ENCODE results near the gene MARCHF5. TPM values are rescaled to one million over a fixed set of nuclear protein-coding genes. Genes with fewer than 3 reads are reported as not detected.

The MARCHF5 gene, protein sequence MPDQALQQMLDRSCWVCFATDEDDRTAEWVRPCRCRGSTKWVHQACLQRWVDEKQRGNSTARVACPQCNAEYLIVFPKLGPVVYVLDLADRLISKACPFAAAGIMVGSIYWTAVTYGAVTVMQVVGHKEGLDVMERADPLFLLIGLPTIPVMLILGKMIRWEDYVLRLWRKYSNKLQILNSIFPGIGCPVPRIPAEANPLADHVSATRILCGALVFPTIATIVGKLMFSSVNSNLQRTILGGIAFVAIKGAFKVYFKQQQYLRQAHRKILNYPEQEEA
- total RNA-seq (10 to 100 TPM; 12.0 to 61.9 (median 21.6) TPM), polyA plus RNA-seq (10 to 100 TPM; 10.0 to 47.5 (median 10.5) TPM)
- long read RNA-seq, donor 1, transcript MARCH5-201 (6 exons, 3,926 nt), result major isoform, 18 of 30 reads
- long read RNA-seq, donor 1, partial matches to known transcripts, result 12 of 30 reads
- long read RNA-seq, donor 1, other reads (novel, unspliced or antisense), result 0 of 30 reads
- long read RNA-seq, donor 2, transcript MARCH5-201 (6 exons, 3,926 nt), result major isoform, 13 of 22 reads
- long read RNA-seq, donor 2, partial matches to known transcripts, result 7 of 22 reads
- long read RNA-seq, donor 2, other reads (novel, unspliced or antisense), result 0 of 22 reads
- long read RNA-seq, donor 3, transcript MARCH5-201 (6 exons, 3,926 nt), result major isoform, 15 of 15 reads
- long read RNA-seq, donor 3, partial matches to known transcripts, result 0 of 15 reads
- long read RNA-seq, donor 3, other reads (novel, unspliced or antisense), result 0 of 15 reads
- long read RNA-seq, donor 4, transcript MARCH5-201 (6 exons, 3,926 nt), result major isoform, 41 of 45 reads
- long read RNA-seq, donor 4, partial matches to known transcripts, result 1 of 45 reads
- long read RNA-seq, donor 4, other reads (novel, unspliced or antisense), result 3 of 45 reads
- long read RNA-seq, donor 5, transcript MARCH5-201 (6 exons, 3,926 nt), result major isoform, 115 of 137 reads
- long read RNA-seq, donor 5, partial matches to known transcripts, result 6 of 137 reads
- long read RNA-seq, donor 5, other reads (novel, unspliced or antisense), result 16 of 137 reads
- long read RNA-seq, donor 6, transcript MARCH5-201 (6 exons, 3,926 nt), result major isoform, 17 of 24 reads
- long read RNA-seq, donor 6, partial matches to known transcripts, result 2 of 24 reads
- long read RNA-seq, donor 6, other reads (novel, unspliced or antisense), result 5 of 24 reads
- long read RNA-seq, donor 7, transcript MARCH5-201 (6 exons, 3,926 nt), result major isoform, 6 of 11 reads
- long read RNA-seq, donor 7, partial matches to known transcripts, result 5 of 11 reads
- long read RNA-seq, donor 7, other reads (novel, unspliced or antisense), result 0 of 11 reads
- long read RNA-seq, donor 8, transcript MARCH5-201 (6 exons, 3,926 nt), result major isoform, 23 of 61 reads
- long read RNA-seq, donor 8, partial matches to known transcripts, result 35 of 61 reads
- long read RNA-seq, donor 8, other reads (novel, unspliced or antisense), result 0 of 61 reads
- long read RNA-seq, donor 9, transcript MARCH5-201 (6 exons, 3,926 nt), result major isoform, 14 of 20 reads
- long read RNA-seq, donor 9, partial matches to known transcripts, result 5 of 20 reads
- long read RNA-seq, donor 9, other reads (novel, unspliced or antisense), result 0 of 20 reads
- long read RNA-seq, donor 10, transcript MARCH5-201 (6 exons, 3,926 nt), result major isoform, 5 of 19 reads
- long read RNA-seq, donor 10, partial matches to known transcripts, result 13 of 19 reads
- long read RNA-seq, donor 10, other reads (novel, unspliced or antisense), result 0 of 19 reads

DNA sequence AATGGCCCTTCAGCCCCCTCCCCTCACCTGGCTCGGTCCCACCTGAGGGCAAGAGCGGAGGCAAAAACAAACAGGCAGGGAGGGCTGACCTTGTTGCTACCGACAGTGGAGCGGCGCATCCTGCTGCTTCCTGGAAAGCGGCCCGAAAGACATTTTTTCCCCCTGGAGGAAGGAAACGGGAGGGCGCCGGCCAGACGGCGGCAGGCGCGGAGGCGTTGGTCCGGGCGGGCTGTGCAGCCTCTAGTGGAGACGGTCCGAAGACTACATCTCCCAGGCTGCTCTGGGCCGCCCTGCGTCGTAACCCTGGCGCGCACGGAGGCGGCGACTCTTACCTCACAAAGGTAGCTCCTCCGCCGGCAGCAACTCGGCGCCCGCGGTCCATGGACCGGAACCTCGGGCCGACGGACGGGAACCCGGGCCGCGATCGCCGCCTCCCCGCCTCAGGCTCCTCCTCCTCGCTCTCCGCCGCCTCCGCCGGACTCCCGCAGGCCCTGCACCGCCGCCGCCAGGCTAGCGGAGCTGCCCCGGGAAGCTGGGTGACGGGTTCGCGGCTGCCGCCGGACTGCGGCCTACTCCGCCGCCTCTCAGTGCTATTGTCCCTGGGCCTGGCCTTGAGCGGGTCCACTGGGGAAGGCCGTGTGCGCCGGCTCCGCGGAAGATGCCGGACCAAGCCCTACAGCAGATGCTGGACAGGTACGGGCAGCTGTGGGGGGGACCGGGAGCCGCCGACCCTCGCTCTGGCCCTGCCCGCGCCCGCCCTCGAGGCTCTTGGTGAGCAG lies at the start of gene MARCHF5, which contains the start of gene CPEB3:
Gene MARCHF5, plus strand, starts transcription at position 331 of the 779 bp plus-strand sequence. Its CDS starts 328 bp downstream, at position 659.
Gene CPEB3, minus strand, starts transcription at position 242 of the 779 bp plus-strand sequence. CDS start 50,728 bp downstream, outside the sequence.
- peak within 1 kb of the TSS; percentile 94 to 99 (median 97) for H3K27ac ChIP-seq
- H3K9me3 ChIP-seq (replicated peaks in 1 of 3), result no peaks in the 10 kb centered on the region
- H3K36me3 ChIP-seq (replicated peaks in 1 of 2), result peaks cover 0 to 13% of the 10 kb centered on the region in 2 donors
- DNase-seq, result peak; percentile 96 to 99 (median 98)
- H3K4me3 ChIP-seq, result peak within 1 kb of the TSS; percentile 78 to 93 (median 85)
- H3K4me1 ChIP-seq (replicated peaks in 1 of 2), result peaks cover 9 to 19% of the 10 kb centered on the region in 2 donors
- 0 to 1% (median 0%) methylated on average over 1 to 79 of the region's 79 CpGs for WGBS, 4 donors
- intact Hi-C loops (cut with DNase I), result loop anchor here (5.0 to 10.0 kb wide), 3 partner anchors 49 to 206 kb away; no protein-coding TSS in a partner anchor
- H3K27me3 ChIP-seq, result no peaks in the 10 kb centered on the region
- peak; percentile 85 to 97 for TF ChIP-seq POLR2A (IDR thresholded peaks at IDR 0.05)
- TF ChIP-seq, protein P1, sequence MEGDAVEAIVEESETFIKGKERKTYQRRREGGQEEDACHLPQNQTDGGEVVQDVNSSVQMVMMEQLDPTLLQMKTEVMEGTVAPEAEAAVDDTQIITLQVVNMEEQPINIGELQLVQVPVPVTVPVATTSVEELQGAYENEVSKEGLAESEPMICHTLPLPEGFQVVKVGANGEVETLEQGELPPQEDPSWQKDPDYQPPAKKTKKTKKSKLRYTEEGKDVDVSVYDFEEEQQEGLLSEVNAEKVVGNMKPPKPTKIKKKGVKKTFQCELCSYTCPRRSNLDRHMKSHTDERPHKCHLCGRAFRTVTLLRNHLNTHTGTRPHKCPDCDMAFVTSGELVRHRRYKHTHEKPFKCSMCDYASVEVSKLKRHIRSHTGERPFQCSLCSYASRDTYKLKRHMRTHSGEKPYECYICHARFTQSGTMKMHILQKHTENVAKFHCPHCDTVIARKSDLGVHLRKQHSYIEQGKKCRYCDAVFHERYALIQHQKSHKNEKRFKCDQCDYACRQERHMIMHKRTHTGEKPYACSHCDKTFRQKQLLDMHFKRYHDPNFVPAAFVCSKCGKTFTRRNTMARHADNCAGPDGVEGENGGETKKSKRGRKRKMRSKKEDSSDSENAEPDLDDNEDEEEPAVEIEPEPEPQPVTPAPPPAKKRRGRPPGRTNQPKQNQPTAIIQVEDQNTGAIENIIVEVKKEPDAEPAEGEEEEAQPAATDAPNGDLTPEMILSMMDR (IDR thresholded peaks at IDR 0.05), result peak; percentile 74 to 97 (median 92)

DNA sequence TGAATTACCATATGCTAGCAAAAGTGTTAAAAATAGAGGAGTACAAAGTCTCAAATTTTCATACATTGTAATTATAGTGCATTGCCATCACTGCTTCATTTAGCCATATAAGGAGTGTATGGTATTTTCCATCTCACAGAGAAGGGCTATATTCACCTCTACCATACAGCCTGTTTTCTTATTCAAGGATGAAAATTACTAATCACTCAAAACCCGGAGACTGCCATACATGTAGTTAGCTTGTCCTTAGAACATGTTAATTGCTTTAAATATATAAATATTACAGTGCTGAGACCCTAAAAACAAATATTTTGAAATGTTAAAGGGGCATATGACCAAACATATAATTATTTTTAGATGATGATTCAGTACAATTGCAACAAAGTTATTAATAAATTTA lies 49.5 kb upstream of the MARCHF5 start:
- no peaks in the 10 kb centered on the region for H3K9me3 ChIP-seq (replicated peaks in 1 of 3)
- 25 to 35% (median 28%) methylated on average over 1 of the region's 1 CpG for WGBS, 4 donors
- no peaks in the 10 kb centered on the region for H3K36me3 ChIP-seq (replicated peaks in 1 of 2)
- H3K27me3 ChIP-seq, result no peaks in the 10 kb centered on the region
- DNase-seq, result no peak
- H3K4me3 ChIP-seq, result peak overlapping the region in 2 of 4 donors; percentile 66 to 91
- no peak for TF ChIP-seq POLR2A (IDR thresholded peaks at IDR 0.05)
- TF ChIP-seq, protein P1 (IDR thresholded peaks at IDR 0.05), result no peak
- peak overlapping the region; percentile 66 to 95 (median 89) for H3K27ac ChIP-seq
- intact Hi-C loops (cut with DNase I), result loop anchor here in 1 of 2 donors (5.0 kb wide), 1 partner anchor 51 kb away; the partner anchor contains the start of genes CPEB3 and MARCHF5
- peaks cover 27 to 53% of the 10 kb centered on the region in 2 donors for H3K4me1 ChIP-seq (replicated peaks in 1 of 2)

DNA sequence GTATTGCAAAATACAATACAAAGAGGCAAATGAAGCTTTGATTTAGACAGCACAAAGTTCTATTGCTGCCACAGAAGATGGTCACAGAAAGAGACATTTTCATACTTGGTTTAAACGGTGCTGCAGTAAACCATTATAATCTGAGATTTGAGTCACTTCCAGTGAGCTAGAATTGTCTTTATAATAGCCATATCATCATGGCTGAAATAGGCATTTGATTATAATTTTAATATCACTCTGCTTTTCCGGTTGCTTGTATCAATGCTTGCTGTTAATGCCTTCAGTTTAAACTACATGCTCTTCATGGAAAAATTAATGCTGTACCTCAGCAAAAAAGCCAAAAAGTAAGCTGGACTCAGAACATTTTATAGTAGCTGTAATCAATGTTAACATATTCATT lies 48.6 kb upstream of the MARCHF5 start:
- intact Hi-C loops (cut with DNase I), result loop anchor here in 1 of 2 donors (5.0 kb wide), 1 partner anchor 50 kb away; the partner anchor contains the start of genes CPEB3 and MARCHF5

More for the DNA sequence above, 48.6 kb upstream of the MARCHF5 start:
- Histone ChIP-seq H3K4me1 (replicated peaks in 1 of 2) (peaks cover 21 to 44% of the 10 kb centered on the region in 2 donors), H3K27ac (peak overlapping the region in 1 of 5 donors; percentile 89), H3K4me3 (no peak overlapping the region), H3K36me3 (replicated peaks in 1 of 2) (no peaks in the 10 kb centered on the region), H3K9me3 (replicated peaks in 1 of 3) (no peaks in the 10 kb centered on the region), H3K27me3 (no peaks in the 10 kb centered on the region)
- 35 to 47% (median 39%) methylated on average over 2 of the region's 2 CpGs for WGBS, 4 donors
- TF ChIP-seq, protein P1 (IDR thresholded peaks at IDR 0.05), result no peak
- TF ChIP-seq POLR2A (IDR thresholded peaks at IDR 0.05), result no peak
- DNase-seq, result no peak

Data from adrenal gland (tissue), 19 donors.